ENCODE data around the gene SLC29A3. TPM values are rescaled to one million over a fixed set of nuclear protein-coding genes. Genes with fewer than 3 reads are reported as not detected.
A peak's percentile ranks its signal among the peaks of the same experiment; 100 is the strongest.
"Not testable (repeated sequence)": the region's sequence is repeated elsewhere in the genome, so short reads cannot be mapped to it uniquely, and the experiment has no call there.

The SLC29A3 gene
- polyA plus RNA-seq (2013, experiment 1 of 2; ENCODE audit: insufficient read length), result 6.2 TPM
- 6.1 TPM for polyA plus RNA-seq (2013, experiment 2 of 2; ENCODE audit: insufficient read length)

- DNase-seq, result peak; percentile 86
Measured at GRCh38 chr10:71319042-71319799, at the start of gene SLC29A3. TSS of gene SLC29A3 (plus strand) at chr10:71319259. CDS start at chr10:71319310, 51 bp downstream.

DNA sequence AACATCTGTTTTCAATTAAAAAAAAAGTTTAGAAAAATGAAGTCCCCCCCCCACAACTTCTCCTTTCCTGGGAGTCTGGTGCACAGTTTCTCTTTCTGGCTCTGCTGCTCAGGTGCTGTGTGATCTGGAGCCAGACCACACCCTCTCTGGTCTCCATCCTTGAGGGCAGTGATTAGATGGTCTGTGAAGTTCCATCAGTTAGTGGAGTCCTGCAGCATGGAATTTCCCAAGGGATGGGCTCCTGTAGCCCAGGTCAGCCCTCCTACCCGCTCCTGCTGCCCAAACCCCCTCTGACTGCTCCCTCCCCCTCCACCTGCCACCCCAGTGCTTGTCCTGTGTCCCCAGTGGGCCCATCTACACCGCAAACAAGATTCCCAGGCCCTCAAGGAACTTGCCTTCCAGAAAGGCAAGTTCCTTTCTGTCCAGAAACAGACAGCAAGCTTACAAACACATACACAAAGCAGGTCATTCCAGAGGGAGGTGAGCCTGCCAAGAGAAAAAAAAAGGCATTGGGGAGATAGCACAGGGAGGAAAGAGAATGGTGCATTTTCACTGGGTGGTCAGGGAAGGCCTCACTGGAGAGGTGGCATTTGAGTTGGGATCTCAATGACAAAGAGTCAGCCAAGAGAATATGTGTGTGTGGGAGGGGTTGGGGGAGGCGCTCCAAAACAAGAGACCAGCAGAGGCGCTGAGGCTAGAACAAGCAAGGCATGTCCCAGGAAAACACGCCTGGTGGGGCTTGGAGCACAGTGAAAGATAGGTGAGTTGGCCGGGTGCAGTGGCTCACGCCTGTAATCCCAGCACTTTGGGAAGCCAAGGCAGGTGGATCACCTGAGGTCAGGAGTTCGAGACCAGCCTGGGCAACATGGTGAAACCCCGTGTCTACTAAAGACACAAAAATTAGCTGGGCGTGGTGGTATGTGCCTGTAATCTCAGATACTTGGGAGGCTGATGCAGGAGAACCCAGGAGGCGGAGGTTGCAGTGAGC is 49.5 kb upstream of the SLC29A3 start:
- peak; percentile 40 for DNase-seq

- DNase-seq, result peak; percentile 77
Measured at GRCh38 chr10:71270301-71271220, 48.5 kb upstream of the SLC29A3 start.

- no peak for DNase-seq
Measured at GRCh38 chr10:71271662-71272055, 47.4 kb upstream of the SLC29A3 start.

GRCh38 chr10:71272056-71272771 is 46.8 kb upstream of the SLC29A3 start:
- DNase-seq, result peak; percentile 79

- not testable (repeated sequence) for DNase-seq
Measured at GRCh38 chr10:71272974-71273373, 46.1 kb upstream of the SLC29A3 start.

GRCh38 chr10:71273506-71273905 is 45.6 kb upstream of the SLC29A3 start:
- no peak for DNase-seq

- DNase-seq, result no peak
Measured at GRCh38 chr10:71274901-71275796, 43.9 kb upstream of the SLC29A3 start.

DNA sequence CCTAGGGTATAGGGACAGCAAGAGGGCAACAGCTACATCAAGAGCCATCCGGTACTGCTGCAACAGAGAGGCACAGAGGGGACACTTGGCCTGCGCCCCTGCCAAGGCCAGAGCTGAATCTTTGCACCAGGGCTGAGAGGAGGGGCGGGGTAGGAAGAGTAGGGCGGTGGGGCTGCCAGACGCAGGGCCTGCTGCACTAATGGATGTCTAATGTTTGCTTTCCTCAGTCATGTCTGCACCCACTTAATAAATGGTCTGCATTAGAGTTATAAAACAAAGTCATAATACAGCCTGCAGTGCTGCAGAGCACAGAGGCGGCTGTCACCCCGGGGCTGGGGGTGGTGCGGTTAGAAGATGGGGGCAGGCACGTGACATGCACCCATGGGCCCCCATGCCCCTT is 42.2 kb upstream of the SLC29A3 start:
- DNase-seq, result no peak

DNA sequence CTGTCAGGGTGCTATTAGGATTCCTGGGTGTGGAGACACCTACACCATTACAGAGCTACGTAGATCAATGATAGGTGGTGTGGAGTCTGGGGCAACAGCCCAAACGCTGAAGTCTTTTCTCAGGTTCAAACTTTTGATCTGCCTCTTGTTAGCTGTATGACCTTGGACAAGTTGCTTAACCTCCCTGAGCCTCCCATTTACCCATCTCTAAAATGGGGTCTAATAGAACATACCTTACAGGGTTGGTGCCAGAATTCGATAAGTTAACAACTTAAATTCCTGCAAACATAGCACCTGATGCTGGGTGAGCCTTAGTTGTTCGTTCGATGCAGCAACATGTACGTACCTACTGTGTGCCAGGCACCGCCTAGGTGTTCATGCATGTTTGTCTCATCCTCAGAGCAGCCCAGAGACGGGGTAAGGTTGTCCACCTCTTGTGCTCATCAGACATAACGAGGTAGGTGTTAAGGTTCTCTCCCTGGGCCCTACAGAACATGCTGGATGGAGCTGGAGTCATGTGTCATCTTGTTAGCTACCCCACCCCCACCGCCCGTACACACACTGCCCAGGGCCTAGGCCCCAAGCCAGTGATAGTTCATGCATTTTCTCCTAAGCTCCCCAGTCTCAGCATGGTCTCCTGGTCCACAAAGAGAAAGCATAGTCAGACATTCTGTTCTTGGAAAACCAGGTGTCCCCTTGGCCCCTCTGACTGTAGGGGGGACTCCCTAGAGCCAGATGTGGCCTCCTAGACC is 41.0 kb upstream of the SLC29A3 start:
- DNase-seq, result no peak

GRCh38 chr10:71278691-71279588 is 40.1 kb upstream of the SLC29A3 start:
- DNase-seq, result no peak

DNA sequence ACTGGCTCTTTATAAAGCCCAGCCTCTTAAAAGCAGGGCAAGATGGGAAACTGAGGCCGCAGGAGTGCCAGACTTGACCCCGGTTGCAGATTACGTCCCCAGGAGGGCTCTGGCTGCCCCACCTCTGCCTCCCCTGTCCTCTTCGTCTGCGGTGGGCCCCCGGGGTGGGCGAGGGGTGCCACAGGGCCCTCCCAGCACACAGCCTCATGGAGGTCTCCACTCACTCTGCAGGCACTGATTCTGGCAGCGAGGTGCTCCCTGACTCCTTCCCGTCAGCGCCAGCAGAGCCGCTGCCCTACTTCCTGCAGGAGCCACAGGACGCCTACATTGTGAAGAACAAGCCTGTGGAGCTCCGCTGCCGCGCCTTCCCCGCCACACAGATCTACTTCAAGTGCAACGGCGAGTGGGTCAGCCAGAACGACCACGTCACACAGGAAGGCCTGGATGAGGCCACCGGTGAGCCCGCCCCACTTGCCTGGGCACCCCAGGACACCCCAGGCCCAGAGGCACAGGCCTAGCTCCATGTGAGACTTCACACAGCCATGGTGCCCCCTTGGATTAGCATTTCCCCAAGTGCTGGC is 39.4 kb upstream of the SLC29A3 start:
- no peak for DNase-seq

- DNase-seq, result no peak
Measured at GRCh38 chr10:71280216-71280615, 38.8 kb upstream of the SLC29A3 start.

GRCh38 chr10:71280825-71281224 is 38.2 kb upstream of the SLC29A3 start:
- DNase-seq, result no peak

- no peak for DNase-seq
Measured at GRCh38 chr10:71281646-71282322, 37.3 kb upstream of the SLC29A3 start.

DNA sequence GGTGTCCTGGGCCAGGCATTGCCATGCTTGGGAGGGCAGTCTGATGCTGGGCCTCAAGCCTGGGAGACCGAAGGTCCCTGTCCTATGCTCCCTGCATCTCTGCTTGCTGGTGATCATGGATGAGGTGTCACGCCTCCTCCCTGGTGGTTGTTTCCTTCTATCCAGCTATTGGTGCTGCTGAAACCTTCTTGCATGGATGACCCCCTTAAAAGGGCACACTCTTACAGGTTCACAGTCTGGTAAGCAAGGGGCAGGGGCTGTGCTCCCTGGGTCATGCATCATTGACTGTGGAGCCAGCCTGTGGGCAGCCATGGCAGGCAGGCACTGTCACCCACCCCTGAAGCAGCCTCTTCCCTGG is 36.8 kb upstream of the SLC29A3 start:
- DNase-seq, result no peak

DNA sequence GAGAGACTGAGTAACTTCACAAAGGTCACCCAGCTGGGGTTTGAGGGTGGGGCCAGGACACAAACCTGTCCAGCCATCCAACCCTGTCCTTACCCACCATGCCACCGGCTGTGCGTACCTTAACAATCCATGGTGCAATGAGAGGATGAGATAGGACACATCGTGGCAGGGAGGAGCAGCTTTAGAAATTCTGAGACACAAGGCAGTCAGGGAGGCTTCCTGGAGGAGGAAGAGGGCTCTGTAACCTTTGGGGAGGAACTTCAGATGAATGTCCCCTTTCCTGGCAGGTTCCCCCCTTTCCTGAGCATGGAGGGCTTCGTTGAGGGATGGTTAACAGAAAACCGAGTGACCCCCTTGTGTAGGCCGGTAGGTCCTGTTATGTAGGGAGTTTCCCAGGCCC is 35.6 kb upstream of the SLC29A3 start:
- DNase-seq, result no peak

GRCh38 chr10:71283876-71284275 is 35.2 kb upstream of the SLC29A3 start:
- no peak for DNase-seq

All from fibroblast of skin of abdomen (primary cell).